Stimulated activated CD4-positive, alpha-beta T cell treated with anti-CD3 and anti-CD28 coated beads, Interleukin-2, amount 100 ng/mL, for 48 hours (primary cell): ENCODE measurements around the gene C6orf58.
"Not testable (repeated sequence)": the region's sequence is repeated elsewhere in the genome, so short reads cannot be mapped to it uniquely, and the experiment has no call there.

Source experiments
- DNase-seq, 2 donors: peaks; one replicate each; pipeline ENCODE4 v3.0.0-alpha.2; 2020

Gene C6orf58

GRCh38 chr6:127592964-127593363 is 16.0 kb downstream of the C6orf58 start:
- no peak for DNase-seq

GRCh38 chr6:127593456-127593855 is 16.5 kb downstream of the C6orf58 start:
- DNase-seq, result not testable (repeated sequence)

GRCh38 chr6:127606131-127606562 is 29.2 kb downstream of the C6orf58 start:
- no peak for DNase-seq

- DNase-seq, result no peak
Measured at GRCh38 chr6:127608554-127609270, 31.7 kb downstream of the C6orf58 start.

- DNase-seq, result no peak
Measured at GRCh38 chr6:127618729-127619128, 41.8 kb downstream of the C6orf58 start.

- DNase-seq, result no peak
Measured at GRCh38 chr6:127630800-127631199, 53.8 kb downstream of the C6orf58 start.

- no peak for DNase-seq
Measured at GRCh38 chr6:127634178-127634577, 57.2 kb downstream of the C6orf58 start.

- no peak for DNase-seq
Measured at GRCh38 chr6:127635091-127635490, 58.1 kb downstream of the C6orf58 start.

GRCh38 chr6:127637830-127638409 is 60.9 kb downstream of the C6orf58 start:
- no peak for DNase-seq
